Type B pancreatic cell (in vitro differentiated cells): ENCODE data around the gene CTCF. TPM values are rescaled to one million over a fixed set of nuclear protein-coding genes. Genes with fewer than 3 reads are reported as not detected.

Experiments
- DNase-seq: peaks from one replicate; pipeline ENCODE4 v3.0.0; 2021; ENCODE audit warnings: mixed read lengths; ENCODE audit not compliant: unreplicated experiment; ENCODE audit errors: extremely low spot score
- H3K27ac Mint-ChIP-seq: 2 replicates; pipeline ENCODE4 v1.8.0; 2021; ENCODE audit warnings: mild to moderate bottlenecking, mixed read lengths
- H3K27me3 Mint-ChIP-seq: 2 replicates; pipeline ENCODE4 v1.8.0; 2021; ENCODE audit warnings: mixed read lengths
- H3K36me3 Mint-ChIP-seq: 2 replicates; pipeline ENCODE4 v1.8.0; 2021; ENCODE audit warnings: mixed read lengths
- H3K4me1 Mint-ChIP-seq: one replicate; pipeline ENCODE4 v1.8.0; 2021; ENCODE audit warnings: mixed read lengths; ENCODE audit not compliant: unreplicated experiment
- H3K4me3 Mint-ChIP-seq: 2 replicates; pipeline ENCODE4 v1.8.0; 2021; ENCODE audit warnings: mild to moderate bottlenecking, mixed read lengths
- H3K9me3 Mint-ChIP-seq: 2 replicates; pipeline ENCODE4 v1.8.0; 2021; ENCODE audit warnings: mixed read lengths
- total RNA-seq: library from RNA; stranded (reverse); gene quantifications from 2 replicates; pipeline ENCODE4 v1.2.1, GENCODE V29; 2021; ENCODE audit warnings: low replicate concordance
- TF ChIP-seq, protein P1 (sequence below): fragments of 200-600 bp; sonication (generic); conservative IDR thresholded peaks from 2 replicates; pipeline ENCODE4 v1.5.0; 2021; ENCODE audit warnings: antibody characterized with exemption, mild to moderate bottlenecking

CTCF gene
- total RNA-seq, 1 donor from 2014 or later = 57.8 TPM

DNA sequence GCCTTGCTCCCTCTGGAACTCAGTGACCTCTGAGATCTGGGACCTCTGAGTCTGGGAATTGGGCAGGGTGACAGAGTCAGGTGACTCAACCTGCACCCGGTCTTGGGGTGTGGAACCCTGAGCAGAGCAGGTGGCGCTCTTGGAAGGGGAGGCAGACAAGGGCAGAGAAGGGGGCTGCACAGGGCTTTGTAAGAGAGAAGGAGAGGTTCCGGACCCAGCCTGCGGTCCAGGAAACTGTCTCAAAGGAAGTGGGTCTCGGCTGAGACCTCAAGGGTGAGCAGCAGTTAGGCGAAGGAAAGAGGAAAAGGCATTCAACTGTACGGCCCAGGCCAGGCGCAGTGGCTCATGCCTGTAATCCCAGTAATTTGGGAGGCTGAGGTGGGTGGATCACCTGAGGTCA is 43.6 kb upstream of the CTCF start:
- no peak for DNase-seq
- Mint-ChIP-seq H3K9me3 (no peaks in the 10 kb centered on the region), H3K4me1 (peaks cover 12% of the 10 kb centered on the region), H3K36me3 (no peaks in the 10 kb centered on the region), H3K4me3 (no peak overlapping the region), H3K27ac (no peak overlapping the region), H3K27me3 (no peaks in the 10 kb centered on the region)
- TF ChIP-seq, protein P1, sequence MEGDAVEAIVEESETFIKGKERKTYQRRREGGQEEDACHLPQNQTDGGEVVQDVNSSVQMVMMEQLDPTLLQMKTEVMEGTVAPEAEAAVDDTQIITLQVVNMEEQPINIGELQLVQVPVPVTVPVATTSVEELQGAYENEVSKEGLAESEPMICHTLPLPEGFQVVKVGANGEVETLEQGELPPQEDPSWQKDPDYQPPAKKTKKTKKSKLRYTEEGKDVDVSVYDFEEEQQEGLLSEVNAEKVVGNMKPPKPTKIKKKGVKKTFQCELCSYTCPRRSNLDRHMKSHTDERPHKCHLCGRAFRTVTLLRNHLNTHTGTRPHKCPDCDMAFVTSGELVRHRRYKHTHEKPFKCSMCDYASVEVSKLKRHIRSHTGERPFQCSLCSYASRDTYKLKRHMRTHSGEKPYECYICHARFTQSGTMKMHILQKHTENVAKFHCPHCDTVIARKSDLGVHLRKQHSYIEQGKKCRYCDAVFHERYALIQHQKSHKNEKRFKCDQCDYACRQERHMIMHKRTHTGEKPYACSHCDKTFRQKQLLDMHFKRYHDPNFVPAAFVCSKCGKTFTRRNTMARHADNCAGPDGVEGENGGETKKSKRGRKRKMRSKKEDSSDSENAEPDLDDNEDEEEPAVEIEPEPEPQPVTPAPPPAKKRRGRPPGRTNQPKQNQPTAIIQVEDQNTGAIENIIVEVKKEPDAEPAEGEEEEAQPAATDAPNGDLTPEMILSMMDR = no peak

DNA sequence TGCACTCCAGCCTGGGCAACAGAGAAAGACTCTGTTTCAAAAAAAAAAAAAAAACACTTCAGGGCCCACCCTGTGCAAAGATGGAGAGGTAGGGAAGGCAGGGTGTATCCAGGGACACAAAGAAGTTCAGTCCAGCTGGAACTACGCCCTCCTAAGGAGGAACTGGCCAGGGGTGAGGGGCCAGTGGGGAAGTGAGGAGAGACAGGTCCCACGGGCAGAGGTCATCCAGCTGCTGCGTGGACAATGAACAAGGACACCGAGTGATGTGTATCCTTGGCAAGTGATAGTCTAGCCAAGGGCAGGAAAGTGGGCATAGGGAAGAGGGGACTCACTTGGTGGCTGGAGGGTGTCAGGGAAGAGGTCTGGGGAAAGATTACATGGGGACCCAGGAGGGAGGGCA is 43.1 kb upstream of the CTCF start:
- no peaks in the 10 kb centered on the region for H3K9me3 Mint-ChIP-seq
- no peak overlapping the region for H3K4me3 Mint-ChIP-seq
- TF ChIP-seq, protein P1 = no peak
- DNase-seq = no peak
- H3K27ac Mint-ChIP-seq = no peak overlapping the region
- H3K36me3 Mint-ChIP-seq = no peaks in the 10 kb centered on the region
- peaks cover 4% of the 10 kb centered on the region for H3K27me3 Mint-ChIP-seq
- H3K4me1 Mint-ChIP-seq = peaks cover 12% of the 10 kb centered on the region

DNA sequence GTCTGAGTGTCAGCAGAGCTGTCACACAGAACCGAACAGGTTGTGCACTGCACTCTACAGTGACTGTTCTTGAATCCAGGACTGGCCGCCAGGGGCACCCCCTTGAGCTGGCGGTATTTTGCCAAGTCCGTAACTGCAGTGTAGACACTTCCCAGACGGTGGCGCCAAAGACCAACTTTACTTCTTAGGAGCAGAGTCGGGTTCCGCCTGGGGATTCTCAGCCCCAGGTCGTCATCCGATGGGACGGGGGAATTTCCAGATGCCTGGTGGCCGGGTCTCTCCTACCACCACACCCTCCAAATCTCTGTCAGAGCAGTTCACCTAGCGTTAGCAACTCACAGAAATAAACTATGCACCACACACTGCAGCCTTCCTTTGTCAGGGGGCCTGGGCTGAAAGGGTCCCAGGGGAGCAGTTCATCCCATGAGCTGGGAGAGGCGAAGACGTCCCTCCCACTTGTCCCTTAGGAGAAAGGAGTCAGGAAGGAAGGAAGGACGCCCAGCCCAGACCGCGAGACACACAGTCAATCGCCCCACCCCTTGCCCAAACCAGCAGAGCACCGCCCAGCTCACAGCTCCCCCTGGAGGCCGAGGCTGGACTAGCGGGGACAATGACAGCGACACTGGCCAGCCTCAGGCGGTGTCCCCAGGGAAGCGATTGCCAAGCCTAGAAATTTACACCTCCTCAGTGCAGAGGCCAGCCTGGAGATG is 41.1 kb upstream of the CTCF start:
- TF ChIP-seq, protein P1 = peak; percentile 82
- H3K27ac Mint-ChIP-seq = peak overlapping the region; percentile 99
- peak; percentile 98 for DNase-seq
- H3K4me3 Mint-ChIP-seq = peak overlapping the region; percentile 91
- peaks cover 16% of the 10 kb centered on the region for H3K4me1 Mint-ChIP-seq
- H3K27me3 Mint-ChIP-seq = peaks cover 13% of the 10 kb centered on the region
- no peaks in the 10 kb centered on the region for H3K36me3 Mint-ChIP-seq
- no peaks in the 10 kb centered on the region for H3K9me3 Mint-ChIP-seq

DNA sequence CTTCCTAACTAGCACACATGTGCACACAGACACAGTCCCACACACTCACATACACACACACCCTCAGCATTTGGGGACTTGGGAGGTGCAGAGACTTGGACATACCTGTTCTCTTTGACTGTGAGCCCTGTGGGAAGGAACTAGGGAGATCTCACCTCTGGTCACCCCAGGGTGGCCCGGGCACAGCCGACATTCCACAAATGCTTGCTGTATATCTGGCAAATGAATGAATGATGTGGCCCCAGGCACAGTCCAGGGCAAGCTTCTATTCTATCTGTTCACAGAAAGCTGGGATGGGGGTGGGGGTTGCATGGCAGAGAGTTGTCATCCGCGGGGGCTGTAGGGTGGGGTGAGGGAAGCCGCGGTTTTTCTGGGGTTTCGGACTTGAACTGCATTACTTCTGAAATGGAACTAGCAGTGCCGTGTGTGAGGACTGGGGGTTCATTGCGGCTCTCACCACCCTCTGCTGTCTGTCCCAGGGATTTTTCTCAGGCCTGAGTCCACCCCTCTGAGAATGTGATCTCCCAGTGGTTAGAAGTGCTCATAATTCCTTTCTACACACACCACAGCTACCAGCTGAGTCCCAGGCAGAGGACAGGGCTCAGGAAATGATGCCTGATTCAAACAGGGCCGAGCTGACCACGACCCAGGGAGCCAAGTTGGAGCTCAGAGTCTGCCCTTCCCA is 37.0 kb upstream of the CTCF start:
- H3K27ac Mint-ChIP-seq = peak overlapping the region; percentile 86
- no peak for DNase-seq
- H3K36me3 Mint-ChIP-seq = no peaks in the 10 kb centered on the region
- TF ChIP-seq, protein P1 = no peak
- H3K27me3 Mint-ChIP-seq = peaks cover 17% of the 10 kb centered on the region
- no peaks in the 10 kb centered on the region for H3K9me3 Mint-ChIP-seq
- peaks cover 15% of the 10 kb centered on the region for H3K4me1 Mint-ChIP-seq
- peak overlapping the region; percentile 7 for H3K4me3 Mint-ChIP-seq

DNA sequence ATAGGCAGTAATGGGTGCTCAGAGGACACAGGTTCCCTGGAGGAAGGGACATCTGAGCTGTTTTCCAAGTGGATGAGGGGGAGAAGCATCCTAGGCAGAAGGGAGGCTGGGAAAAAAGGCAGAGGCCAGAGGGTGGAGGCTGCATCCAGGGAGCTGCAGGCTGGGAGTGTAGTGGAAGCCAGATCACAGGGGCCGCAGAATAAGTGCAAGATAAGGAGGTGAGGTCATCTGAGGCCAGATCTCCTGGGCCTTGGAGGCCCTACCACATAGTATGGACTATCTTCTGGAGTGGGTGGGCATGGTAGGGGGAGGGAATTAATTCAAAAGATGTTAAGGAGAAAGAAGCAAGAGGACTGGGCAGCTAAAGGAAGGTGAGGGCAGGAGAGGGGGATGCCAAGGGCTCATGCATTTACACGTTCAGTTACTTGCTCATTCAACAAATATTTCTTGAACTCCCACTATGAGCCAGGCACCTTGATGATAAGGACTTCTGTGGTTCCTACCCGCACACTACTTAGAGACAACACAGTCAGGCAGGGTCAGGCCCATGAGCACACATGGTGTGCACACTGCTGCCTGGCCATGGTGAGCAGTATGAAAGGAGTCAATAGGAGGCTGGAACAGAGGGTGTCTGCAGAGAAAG is 36.1 kb upstream of the CTCF start:
- H3K4me1 Mint-ChIP-seq = peaks cover 17% of the 10 kb centered on the region
- H3K27me3 Mint-ChIP-seq = peaks cover 17% of the 10 kb centered on the region
- DNase-seq = no peak
- H3K27ac Mint-ChIP-seq = peak overlapping the region; percentile 86
- H3K36me3 Mint-ChIP-seq = no peaks in the 10 kb centered on the region
- no peaks in the 10 kb centered on the region for H3K9me3 Mint-ChIP-seq
- H3K4me3 Mint-ChIP-seq = peak overlapping the region; percentile 65
- TF ChIP-seq, protein P1 = no peak
